Activated T-helper 17 cell treated with anti-CD3 and anti-CD28 coated beads, Interleukin-2, amount 50 U/mL, for 72 hours (primary cell): ENCODE results near the gene MON2. TPM values are rescaled to one million over a fixed set of nuclear protein-coding genes. Genes with fewer than 3 reads are reported as not detected.
"Not testable (repeated sequence)": the region's sequence is repeated elsewhere in the genome, so short reads cannot be mapped to it uniquely, and the experiment has no call there.

Source experiments
- ATAC-seq: fragments of 150-1000 bp; cut with Tn5 transposase; replicated peaks from 2 replicates; pipeline ENCODE4 v1.10.0; 2021; ENCODE audit warnings: mild to moderate bottlenecking, moderate library complexity
- H3K27ac Mint-ChIP-seq: one replicate; pipeline ENCODE4 v1.8.0; 2022; ENCODE audit warnings: mixed read lengths
- H3K27me3 Mint-ChIP-seq: one replicate; pipeline ENCODE4 v1.8.0; 2022; ENCODE audit warnings: mixed read lengths
- H3K36me3 Mint-ChIP-seq: one replicate; pipeline ENCODE4 v1.8.0; 2022; ENCODE audit warnings: low read depth, mild to moderate bottlenecking, mixed read lengths
- H3K4me1 Mint-ChIP-seq: one replicate; pipeline ENCODE4 v1.8.0; 2022; ENCODE audit warnings: mixed read lengths
- H3K4me3 Mint-ChIP-seq: one replicate; pipeline ENCODE4 v1.8.0; 2022; ENCODE audit warnings: mild to moderate bottlenecking, mixed read lengths
- H3K9me3 Mint-ChIP-seq: one replicate; pipeline ENCODE4 v1.8.0; 2022; ENCODE audit warnings: mixed read lengths
- total RNA-seq, 2 donors: library from RNA; stranded (reverse); gene quantifications; one replicate each; pipeline ENCODE4 v1.2.3, GENCODE V29; 2022

MON2 gene
- total RNA-seq, 2 donors from 2014 or later = 40.4 to 53.0 TPM

DNA sequence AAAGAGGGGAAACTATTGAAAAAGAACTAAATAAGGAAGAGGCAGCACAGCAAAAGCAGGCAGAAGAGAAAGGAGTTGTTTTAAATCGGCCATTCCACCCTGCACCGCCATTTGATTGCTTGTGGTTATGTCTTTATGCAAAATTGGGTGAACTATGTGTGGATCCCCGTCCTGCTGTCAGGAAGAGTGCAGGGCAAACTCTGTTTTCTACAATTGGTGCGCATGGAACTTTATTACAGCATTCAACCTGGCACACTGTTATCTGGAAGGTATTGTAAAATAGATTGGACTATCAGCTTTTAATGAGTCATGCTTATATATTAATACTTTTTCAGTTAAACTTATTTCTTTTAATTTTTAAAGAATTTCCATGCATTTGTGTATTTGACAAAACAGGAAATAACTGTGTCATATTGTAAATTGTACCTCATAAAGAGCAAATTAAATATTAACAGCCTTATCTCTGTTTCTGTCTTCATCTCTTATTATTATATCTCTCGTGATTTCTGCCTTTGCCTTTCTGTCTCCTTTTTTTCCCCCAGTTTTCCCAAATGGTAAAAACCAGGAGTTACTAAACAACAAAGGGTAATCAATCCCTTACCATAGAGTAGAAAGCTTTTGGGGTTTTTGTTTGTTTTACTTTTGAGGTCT lies 86.4 kb downstream of the MON2 start:
- ATAC-seq = no peak
- Mint-ChIP-seq H3K36me3 (peaks cover 65% of the 10 kb centered on the region), H3K9me3 (no peaks in the 10 kb centered on the region), H3K27ac (no peak overlapping the region), H3K4me1 (peaks cover 4% of the 10 kb centered on the region), H3K27me3 (no peaks in the 10 kb centered on the region), H3K4me3 (no peak overlapping the region)

DNA sequence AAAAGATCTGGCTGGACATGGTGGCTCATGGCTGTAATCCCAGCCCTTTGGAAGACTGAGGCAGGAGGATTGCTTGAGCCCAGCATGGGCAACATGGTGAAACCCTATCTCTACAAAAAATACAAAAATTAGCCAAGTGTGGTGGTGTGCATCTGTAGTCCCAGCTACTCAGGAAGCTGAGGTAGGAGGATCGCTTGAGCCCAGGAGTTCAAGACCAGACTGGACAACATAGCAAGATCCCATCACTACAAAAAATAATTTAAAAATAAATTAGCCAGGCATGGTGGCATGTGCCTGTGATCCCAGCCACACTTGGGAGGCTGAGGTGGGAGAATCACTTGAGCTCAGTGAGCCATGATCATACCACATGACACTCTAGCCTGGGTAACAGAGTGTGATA lies 92.7 kb downstream of the MON2 start:
- not testable (repeated sequence) for H3K27ac Mint-ChIP-seq, H3K4me1 Mint-ChIP-seq, H3K27me3 Mint-ChIP-seq, ATAC-seq, H3K4me3 Mint-ChIP-seq, H3K9me3 Mint-ChIP-seq
- peaks cover 70% of the 10 kb centered on the region for H3K36me3 Mint-ChIP-seq

DNA sequence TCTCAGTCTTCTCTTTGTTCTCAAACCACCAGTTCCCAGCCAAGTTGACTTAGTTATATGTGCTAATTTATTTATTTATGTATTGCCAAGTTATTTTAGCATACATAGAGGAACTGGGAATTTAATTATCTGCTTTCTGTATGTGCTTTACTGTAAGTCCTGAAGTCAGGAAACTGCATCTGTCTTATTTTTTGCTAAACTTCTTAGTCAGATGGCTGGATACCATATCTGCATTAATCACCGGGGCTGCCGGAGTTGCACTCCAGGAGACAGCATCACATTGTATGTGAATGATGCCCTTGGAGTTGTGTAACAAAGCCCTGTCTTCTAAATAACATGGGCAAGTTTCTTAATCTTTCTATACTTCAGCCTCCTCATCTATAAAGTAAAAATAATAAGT lies 96.2 kb downstream of the MON2 start:
- Mint-ChIP-seq H3K27ac (no peak overlapping the region), H3K36me3 (peaks cover 71% of the 10 kb centered on the region), H3K27me3 (no peaks in the 10 kb centered on the region), H3K4me1 (no peaks in the 10 kb centered on the region), H3K4me3 (no peak overlapping the region), H3K9me3 (no peaks in the 10 kb centered on the region)
- no peak for ATAC-seq

DNA sequence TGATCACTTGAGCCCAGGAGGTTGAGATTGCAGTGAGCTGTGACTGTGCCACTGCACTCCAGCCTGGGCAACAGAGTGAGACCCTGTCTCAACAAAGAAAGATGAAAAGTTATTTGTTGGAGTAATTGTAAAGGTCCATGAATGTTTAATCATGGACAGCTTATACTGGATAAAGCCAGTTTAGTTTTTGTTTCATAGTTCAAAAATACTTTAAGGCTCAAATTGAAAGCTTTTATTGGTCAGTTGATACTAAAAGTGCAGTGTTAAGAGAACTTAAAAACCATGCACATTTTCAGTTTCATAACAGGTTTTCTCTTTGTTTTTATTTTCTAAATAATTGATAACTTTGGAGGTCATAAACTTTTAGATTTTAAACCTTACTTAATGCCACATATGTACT lies 108.4 kb downstream of the MON2 start:
- H3K27me3 Mint-ChIP-seq = no peaks in the 10 kb centered on the region
- H3K4me1 Mint-ChIP-seq = no peaks in the 10 kb centered on the region
- no peaks in the 10 kb centered on the region for H3K9me3 Mint-ChIP-seq
- no peak overlapping the region for H3K27ac Mint-ChIP-seq
- no peak for ATAC-seq
- H3K4me3 Mint-ChIP-seq = no peak overlapping the region
- H3K36me3 Mint-ChIP-seq = peaks cover 53% of the 10 kb centered on the region

DNA sequence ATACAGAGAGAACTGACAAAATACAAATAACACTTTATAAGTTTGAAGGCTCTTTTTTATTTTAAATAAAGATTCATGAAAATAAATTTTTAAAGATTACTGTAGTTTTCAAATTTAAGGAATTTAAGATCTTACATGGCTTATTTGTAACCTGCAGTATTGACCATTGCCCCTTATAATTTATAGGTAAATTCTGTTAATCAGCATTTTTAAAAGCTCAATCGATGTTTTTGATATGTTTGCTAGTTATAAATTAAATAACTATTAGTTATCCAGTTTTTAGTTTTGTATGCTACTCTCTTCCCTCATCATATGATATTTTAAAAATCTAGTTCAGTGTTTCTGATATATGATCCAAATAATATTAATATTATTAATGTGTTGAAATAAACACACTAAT lies 109.9 kb downstream of the MON2 start:
- Mint-ChIP-seq H3K27ac (no peak overlapping the region), H3K27me3 (no peaks in the 10 kb centered on the region), H3K4me3 (no peak overlapping the region), H3K9me3 (no peaks in the 10 kb centered on the region), H3K36me3 (peaks cover 48% of the 10 kb centered on the region), H3K4me1 (no peaks in the 10 kb centered on the region)
- no peak for ATAC-seq

DNA sequence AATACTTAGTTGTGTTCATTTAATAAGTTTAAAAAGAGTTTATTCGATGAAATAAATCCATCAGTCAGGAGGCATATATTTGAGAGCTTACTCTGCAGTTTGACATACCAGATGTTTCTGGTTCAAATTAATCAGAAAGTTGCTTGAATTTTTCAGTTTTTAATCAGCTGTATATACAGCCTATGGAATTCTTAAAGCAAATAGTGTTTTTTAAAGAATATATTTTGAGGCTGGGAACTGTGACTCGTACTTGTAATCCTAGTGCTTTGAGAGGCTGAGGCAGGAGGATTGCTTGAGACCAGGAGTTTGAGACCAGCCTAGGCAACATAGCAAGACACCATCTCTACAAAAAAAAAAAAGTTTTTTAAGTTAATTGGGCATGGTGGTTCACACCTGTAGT lies 112.1 kb downstream of the MON2 start:
- no peak overlapping the region for H3K4me3 Mint-ChIP-seq
- no peaks in the 10 kb centered on the region for H3K27me3 Mint-ChIP-seq
- ATAC-seq = no peak
- peaks cover 47% of the 10 kb centered on the region for H3K36me3 Mint-ChIP-seq
- H3K9me3 Mint-ChIP-seq = no peaks in the 10 kb centered on the region
- no peak overlapping the region for H3K27ac Mint-ChIP-seq
- no peaks in the 10 kb centered on the region for H3K4me1 Mint-ChIP-seq

DNA sequence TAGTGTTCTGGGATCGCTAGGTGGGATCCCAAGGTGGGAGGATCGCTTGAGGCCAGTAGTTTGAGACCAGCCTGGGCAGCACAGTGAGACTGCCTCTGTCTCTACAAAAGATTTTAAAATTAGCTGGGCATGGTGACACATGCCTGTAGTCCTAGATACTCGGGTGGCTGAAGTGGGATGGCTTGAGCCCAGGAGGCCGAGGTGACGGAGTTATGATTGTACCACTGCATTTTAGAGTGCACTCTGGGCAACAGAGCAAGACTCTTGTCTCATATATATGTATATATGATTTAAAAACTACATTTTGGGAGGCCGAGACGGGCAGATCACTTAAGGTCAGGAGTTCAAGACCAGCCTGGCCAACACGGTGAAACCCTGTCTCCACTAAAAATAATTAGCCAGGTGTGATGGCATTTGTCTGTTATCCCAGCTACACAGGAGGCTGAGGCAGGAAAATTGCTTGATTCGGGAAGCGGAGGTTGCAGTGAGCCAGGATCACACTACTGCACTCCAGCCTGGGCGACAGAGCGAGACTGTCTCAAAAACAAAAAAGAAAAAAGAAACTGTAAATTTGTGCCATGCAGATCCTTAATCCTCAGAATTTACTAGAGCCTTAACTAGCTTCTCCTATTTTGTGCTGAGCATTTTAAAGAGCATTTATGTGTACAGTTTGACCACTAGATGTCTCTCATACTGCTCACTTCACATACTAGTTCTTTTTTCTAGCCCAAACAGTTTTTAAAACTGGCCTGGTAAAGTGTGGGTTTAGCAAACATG lies 114.8 kb downstream of the MON2 start:
- ATAC-seq = peak; percentile 47
- no peaks in the 10 kb centered on the region for H3K27me3 Mint-ChIP-seq

DNA sequence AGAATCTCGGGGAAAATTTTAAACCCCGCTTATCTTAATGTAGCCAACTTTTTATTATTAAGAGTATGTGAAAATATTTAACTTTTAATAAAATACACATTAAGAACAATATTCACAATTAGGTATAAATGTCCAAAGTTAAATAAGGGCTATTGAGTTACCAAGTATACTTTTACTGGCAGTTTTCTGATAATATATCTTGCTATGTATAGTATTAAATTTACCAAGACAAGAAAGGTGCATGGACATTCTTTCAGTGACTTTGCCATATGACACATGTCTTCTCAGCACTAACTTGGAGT lies 115.4 kb downstream of the MON2 start:
- Mint-ChIP-seq H3K9me3 (no peaks in the 10 kb centered on the region), H3K36me3 (peaks cover 52% of the 10 kb centered on the region), H3K4me1 (no peaks in the 10 kb centered on the region), H3K27ac (no peak overlapping the region), H3K27me3 (no peaks in the 10 kb centered on the region), H3K4me3 (no peak overlapping the region)
- ATAC-seq = no peak

More for the DNA sequence above, 114.8 kb downstream of the MON2 start:
- no peak overlapping the region for H3K27ac Mint-ChIP-seq
- peaks cover 46% of the 10 kb centered on the region for H3K36me3 Mint-ChIP-seq
- H3K4me1 Mint-ChIP-seq = no peaks in the 10 kb centered on the region
- no peaks in the 10 kb centered on the region for H3K9me3 Mint-ChIP-seq
- H3K4me3 Mint-ChIP-seq = no peak overlapping the region

DNA sequence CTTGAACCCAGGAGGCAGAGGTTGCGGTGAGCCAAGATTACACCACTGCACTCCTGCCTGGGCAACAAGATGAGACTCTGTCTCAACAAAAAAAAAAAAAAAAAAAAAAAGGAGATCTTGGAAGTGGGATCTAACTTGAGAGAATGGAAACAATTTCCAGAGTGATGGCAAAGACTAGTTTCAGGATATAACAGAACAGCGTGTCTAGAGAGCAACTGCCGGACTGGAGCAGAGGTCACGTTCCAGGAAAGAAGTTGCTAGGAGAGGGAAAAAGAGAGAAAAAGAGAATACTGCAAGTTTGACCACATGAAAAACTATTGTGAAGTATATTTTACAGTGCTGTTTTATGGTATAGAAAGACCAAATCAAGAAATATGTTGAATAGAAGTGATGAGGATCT lies 118.0 kb downstream of the MON2 start:
- no peak for ATAC-seq
- H3K4me3 Mint-ChIP-seq = no peak overlapping the region
- no peaks in the 10 kb centered on the region for H3K4me1 Mint-ChIP-seq
- H3K36me3 Mint-ChIP-seq = peaks cover 66% of the 10 kb centered on the region
- no peaks in the 10 kb centered on the region for H3K9me3 Mint-ChIP-seq
- H3K27ac Mint-ChIP-seq = no peak overlapping the region
- no peaks in the 10 kb centered on the region for H3K27me3 Mint-ChIP-seq

DNA sequence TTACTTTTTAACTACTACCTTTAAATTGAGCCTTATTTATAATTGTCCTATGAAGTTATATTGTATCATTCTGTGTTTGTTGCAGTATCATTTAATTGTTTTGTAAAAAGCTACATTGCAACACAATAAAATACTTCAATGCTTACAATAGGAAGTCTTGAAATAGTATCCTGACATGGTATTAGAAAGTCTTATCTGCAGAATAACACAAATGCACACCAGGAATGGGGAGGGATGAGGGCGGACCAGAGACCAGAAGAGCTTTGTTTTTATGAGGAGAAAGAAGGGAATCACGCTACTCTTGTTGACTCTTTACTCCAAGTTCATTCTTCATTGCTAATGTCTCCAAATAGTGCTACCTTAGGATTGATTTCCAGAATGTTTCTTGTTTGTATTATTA lies 120.2 kb downstream of the MON2 start:
- no peak overlapping the region for H3K4me3 Mint-ChIP-seq
- H3K36me3 Mint-ChIP-seq = peaks cover 79% of the 10 kb centered on the region
- no peak overlapping the region for H3K27ac Mint-ChIP-seq
- H3K4me1 Mint-ChIP-seq = no peaks in the 10 kb centered on the region
- H3K9me3 Mint-ChIP-seq = no peaks in the 10 kb centered on the region
- H3K27me3 Mint-ChIP-seq = no peaks in the 10 kb centered on the region
- no peak for ATAC-seq

DNA sequence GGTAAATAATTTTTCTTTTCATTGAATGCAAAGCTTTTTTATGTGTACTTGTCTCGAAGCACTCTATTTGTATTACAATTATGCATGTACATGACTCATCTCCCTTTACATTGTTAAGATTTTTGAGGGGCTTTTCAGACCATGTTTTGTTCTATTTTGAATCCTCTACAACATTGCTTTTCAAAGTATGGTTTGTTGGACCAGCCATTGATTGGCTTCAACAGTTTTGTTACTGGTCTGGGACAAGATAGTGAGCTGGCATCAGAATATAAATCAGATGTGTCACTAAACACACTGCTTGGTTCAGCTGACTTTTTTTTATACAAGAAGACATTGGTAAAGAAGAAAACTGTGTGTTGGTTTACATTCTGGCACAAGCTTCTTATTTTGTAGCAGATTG lies 122.3 kb downstream of the MON2 start:
- Mint-ChIP-seq H3K36me3 (peaks cover 63% of the 10 kb centered on the region), H3K4me3 (no peak overlapping the region), H3K9me3 (no peaks in the 10 kb centered on the region), H3K4me1 (no peaks in the 10 kb centered on the region), H3K27me3 (no peaks in the 10 kb centered on the region), H3K27ac (no peak overlapping the region)
- ATAC-seq = no peak

DNA sequence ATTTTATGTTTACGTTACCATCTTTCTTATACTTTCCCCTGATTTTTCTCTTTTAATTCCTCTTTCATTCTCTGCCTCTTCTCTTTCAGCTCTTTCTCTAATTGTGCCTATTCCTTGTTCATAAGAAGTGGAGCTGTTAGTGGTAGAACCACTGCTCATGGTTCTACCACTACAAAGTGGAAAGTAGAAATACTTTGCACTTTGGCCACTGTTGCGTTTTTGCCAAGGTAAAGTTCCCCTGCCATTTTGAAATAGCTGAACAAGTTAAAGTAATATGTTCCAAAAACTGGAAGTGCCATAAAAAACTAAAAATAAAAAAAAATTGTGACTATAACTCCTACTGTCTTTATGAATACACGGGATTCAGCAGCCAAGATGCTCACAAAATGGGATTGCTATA lies 130.6 kb downstream of the MON2 start:
- Mint-ChIP-seq H3K27ac (no peak overlapping the region), H3K27me3 (no peaks in the 10 kb centered on the region), H3K4me1 (peaks cover 5% of the 10 kb centered on the region), H3K36me3 (peaks cover under 1% of the 10 kb centered on the region), H3K9me3 (no peaks in the 10 kb centered on the region), H3K4me3 (no peak overlapping the region)
- no peak for ATAC-seq

DNA sequence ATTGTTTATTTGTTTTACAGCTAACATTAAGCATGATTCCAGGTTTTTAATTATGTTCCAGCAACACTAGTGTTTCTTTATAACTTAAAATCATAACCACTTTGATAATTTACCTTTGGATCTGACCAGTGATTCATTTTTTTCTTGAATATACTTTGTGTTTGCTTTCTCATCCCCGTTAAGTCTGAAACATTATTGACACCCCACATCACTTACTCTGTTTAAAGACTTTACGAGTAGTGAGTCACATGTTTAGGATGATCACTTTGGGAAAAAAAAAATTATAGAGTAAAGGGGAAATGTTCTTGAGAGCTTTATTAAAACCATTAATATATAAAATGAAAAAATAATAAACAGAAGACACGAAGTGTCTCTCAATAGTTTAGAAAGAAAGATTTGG lies 132.2 kb downstream of the MON2 start:
- Mint-ChIP-seq H3K27ac (no peak overlapping the region), H3K9me3 (no peaks in the 10 kb centered on the region), H3K36me3 (peaks cover 8% of the 10 kb centered on the region), H3K4me3 (no peak overlapping the region), H3K4me1 (peaks cover 5% of the 10 kb centered on the region), H3K27me3 (no peaks in the 10 kb centered on the region)
- ATAC-seq = no peak

DNA sequence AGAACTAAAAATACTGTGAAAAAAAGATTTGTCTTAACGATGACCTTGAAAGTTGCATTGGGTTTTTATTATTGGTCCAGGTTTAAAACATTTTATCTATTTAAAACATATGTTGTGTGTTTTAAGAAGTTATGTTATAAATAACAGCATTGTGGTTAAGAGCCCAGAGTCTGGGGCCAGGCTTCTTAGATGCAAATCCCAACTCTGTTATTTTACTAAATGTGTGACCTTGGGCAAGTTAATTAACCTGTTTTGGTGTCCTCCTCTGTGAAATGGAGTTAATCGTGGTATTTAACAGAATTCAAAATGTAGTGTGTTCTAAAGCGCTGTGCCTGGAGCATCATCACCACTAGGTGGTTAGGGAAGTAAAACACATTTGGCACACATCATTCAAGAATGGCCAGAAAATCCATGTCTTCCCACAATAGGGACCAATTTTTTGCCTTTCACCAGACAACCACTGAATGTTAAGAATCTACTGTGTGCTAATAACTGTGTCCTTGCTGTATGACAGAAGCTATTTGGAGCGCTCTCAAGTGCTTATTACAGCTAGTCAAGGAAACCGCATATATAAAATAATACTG lies 133.3 kb downstream of the MON2 start:
- Mint-ChIP-seq H3K4me1 (peaks cover 11% of the 10 kb centered on the region), H3K27me3 (no peaks in the 10 kb centered on the region), H3K9me3 (no peaks in the 10 kb centered on the region), H3K27ac (no peak overlapping the region), H3K4me3 (no peak overlapping the region), H3K36me3 (peaks cover 16% of the 10 kb centered on the region)
- ATAC-seq = no peak

DNA sequence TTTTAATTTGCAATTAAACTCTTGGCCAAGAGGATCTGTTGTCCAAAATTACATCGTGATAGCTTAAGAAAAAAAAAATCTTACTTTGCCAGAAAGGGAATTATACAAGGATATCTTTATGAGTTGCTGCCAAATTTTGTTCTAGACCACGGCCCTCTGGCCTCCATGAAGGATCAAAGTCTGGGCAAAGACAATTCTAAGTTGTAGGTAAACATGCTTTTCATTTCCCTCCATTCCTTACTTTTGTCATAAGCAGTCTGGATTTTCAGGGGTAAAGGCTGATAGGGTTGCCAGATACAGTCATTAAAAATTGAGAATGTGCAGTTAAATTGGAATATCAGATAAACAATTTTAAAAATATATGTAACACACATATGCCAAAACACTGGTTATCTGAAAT lies 135.1 kb downstream of the MON2 start:
- Mint-ChIP-seq H3K27ac (peak overlapping the region; percentile 99), H3K9me3 (no peaks in the 10 kb centered on the region), H3K27me3 (no peaks in the 10 kb centered on the region), H3K4me1 (peaks cover 19% of the 10 kb centered on the region), H3K36me3 (peaks cover 21% of the 10 kb centered on the region), H3K4me3 (peak overlapping the region; percentile 96)
- ATAC-seq = no peak
